NB4 (cell line): Measurements from ENCODE around the gene DAPK3.

Source experiments
- DNase-seq: peaks from one replicate; pipeline ENCODE4 v3.0.0; 2010; ENCODE audit warnings: low read depth
- H3K4me3 ChIP-seq: one replicate; pipeline ENCODE4 v1.5.1; 2011; ENCODE audit warnings: mild to moderate bottlenecking, low read depth, low read length, moderate library complexity
- MYC ChIP-seq: IDR thresholded peaks from 2 replicates; pipeline ENCODE4 v1.6.1; 2011; ENCODE audit warnings: low read depth, low read length
- POLR2A ChIP-seq: IDR thresholded peaks from 2 replicates; pipeline ENCODE4 v1.6.1; 2011; ENCODE audit warnings: mild to moderate bottlenecking; ENCODE audit not compliant: insufficient read length; ENCODE audit errors: extremely low read depth
- TF ChIP-seq, protein P1 (sequence below): IDR thresholded peaks from one replicate; pipeline ENCODE4 v1.5.1; 2012; ENCODE audit warnings: low read depth, low read length
- TF ChIP-seq, protein P2 (sequence below): IDR thresholded peaks from 2 replicates; pipeline ENCODE4 v1.6.1; 2011; ENCODE audit warnings: low read depth, low read length

Gene DAPK3

DNA sequence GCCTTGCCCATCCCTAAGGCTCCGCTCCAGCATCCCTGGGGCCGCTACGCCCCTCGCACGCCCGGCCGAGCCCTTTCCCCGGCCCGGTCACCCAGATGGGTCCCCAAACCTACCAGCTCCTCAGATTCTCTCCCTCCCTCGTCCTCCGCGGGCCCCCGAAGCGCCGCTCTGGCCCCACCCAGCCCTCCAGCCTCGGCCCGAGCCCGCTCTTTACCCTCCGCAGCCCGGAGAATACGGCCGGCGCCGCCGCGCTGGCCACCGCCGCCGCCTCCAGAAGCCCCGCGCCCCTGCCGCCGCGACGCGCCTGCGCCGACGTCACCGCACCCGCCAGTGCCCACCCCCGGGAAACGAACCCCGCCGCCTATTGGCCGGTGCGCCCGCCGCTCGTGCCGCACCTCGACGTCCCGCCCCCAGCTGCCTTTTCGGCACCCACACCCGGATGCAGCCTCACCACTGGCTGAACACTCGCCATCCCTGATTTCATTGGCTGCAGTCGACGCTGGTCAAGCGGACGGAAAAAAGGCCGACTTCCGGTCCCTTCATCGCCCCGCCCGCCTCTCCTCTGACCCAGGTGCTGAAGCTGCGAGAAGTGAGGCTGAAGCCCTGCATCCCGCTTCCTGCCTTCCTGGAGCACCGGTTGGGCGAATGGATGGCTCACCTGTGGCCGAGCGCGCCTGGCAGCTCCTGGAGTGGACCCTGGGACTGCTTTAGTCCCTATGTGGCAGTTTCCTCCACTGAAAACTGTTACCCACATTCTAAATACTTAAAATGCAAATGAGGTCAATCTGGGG is at the start of gene DAPK3:
Gene DAPK3 (minus strand): TSS at position 292 of the 791 bp plus-strand sequence. CDS start 1,364 bp downstream, outside the sequence.
- TF ChIP-seq MYC: no peak; the same call in 1 of the 2 replicates
- TF ChIP-seq, protein P1, sequence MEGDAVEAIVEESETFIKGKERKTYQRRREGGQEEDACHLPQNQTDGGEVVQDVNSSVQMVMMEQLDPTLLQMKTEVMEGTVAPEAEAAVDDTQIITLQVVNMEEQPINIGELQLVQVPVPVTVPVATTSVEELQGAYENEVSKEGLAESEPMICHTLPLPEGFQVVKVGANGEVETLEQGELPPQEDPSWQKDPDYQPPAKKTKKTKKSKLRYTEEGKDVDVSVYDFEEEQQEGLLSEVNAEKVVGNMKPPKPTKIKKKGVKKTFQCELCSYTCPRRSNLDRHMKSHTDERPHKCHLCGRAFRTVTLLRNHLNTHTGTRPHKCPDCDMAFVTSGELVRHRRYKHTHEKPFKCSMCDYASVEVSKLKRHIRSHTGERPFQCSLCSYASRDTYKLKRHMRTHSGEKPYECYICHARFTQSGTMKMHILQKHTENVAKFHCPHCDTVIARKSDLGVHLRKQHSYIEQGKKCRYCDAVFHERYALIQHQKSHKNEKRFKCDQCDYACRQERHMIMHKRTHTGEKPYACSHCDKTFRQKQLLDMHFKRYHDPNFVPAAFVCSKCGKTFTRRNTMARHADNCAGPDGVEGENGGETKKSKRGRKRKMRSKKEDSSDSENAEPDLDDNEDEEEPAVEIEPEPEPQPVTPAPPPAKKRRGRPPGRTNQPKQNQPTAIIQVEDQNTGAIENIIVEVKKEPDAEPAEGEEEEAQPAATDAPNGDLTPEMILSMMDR: no peak
- TF ChIP-seq POLR2A: peak; percentile 31
- peak within 1 kb of the TSS; percentile 58 for H3K4me3 ChIP-seq
- DNase-seq: peak; percentile 94

DNA sequence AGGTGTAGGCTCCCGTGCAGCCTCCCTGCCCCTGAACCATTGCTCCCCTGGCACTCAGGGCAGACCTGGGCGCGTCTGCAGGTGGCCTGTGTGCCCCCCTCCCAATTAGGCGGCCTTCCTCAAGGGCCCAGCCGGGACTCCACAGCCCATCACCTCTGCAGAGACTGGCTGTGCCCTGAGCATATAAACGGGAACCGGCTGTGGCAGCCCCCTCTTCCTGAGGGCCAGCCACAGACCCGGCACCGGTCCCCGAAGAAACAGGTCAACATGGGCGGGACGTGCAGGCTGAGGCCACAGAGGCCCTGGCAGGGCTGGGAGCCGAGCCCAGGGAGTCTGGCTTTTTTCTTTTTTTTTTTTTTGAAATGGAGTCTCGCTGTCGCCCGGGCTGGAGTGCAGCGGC is 48.7 kb upstream of the DAPK3 start:
- no peak for TF ChIP-seq MYC
- TF ChIP-seq, protein P1: no peak
- no peak for TF ChIP-seq POLR2A
- no peak overlapping the region for H3K4me3 ChIP-seq
- DNase-seq: no peak

DNA sequence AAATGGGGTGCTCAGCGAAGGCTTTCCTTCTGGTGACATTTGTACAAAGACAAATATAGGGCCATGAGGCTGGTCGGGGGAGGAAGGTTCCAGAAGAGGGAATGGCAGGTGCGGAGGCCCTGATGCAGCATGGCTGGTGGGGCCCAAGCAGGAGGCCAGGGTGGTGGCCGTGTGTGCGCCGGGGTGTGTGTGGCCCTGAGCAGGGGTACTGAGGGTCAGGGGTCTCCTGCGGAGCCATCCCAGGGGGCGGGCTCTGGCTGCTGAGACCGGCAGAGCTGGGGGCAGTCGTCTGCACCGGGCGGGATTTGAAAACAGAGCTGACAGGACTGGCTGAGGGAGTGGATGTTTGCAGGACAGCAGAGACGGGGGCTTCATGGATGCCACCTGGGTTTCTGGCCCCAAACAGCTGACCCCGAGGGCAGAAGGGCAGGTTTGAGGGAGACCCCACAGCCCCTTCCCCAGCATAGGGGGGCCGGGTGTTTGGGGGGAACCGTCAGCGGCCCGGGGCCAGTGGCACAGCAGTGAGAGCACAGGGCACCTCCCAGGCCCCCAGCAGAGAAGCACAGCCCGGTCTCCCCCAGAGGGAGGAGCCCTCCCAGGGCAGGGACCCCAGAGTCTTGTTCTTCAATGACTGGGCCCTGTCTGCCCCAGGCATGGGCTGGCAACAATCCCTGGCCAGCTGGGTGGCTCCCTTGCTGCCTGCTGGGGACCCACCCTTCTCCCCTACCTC is 48.0 kb upstream of the DAPK3 start:
- no peak for DNase-seq
- TF ChIP-seq, protein P2, sequence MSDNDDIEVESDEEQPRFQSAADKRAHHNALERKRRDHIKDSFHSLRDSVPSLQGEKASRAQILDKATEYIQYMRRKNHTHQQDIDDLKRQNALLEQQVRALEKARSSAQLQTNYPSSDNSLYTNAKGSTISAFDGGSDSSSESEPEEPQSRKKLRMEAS: no peak
- TF ChIP-seq, protein P1: no peak
- TF ChIP-seq POLR2A (no peak), MYC (no peak)
- no peak overlapping the region for H3K4me3 ChIP-seq

DNA sequence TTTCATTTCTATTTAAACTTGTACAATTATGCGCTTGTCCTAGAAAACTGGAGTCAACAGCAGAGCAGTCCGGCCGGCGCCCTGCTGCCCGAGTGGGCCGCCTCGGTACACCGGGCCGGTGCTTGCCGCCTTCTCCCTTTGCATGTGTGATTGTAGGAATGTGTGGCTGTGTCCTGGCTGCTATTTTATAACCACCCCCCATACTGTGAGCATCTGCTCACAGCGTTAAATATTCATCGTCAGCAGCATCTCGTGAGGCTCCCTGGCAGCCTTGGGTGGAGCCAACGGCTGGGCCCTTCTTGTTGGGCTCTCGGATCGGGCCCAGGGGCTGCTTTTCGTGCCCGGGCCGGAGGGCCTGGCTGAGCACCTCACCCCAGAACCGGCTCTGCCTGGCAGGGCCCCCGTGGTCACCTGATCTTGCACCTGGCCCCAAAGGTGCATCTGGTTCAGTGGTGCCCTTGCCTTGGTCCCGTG is 47.3 kb upstream of the DAPK3 start:
- no peak for DNase-seq
- TF ChIP-seq, protein P1: no peak
- TF ChIP-seq POLR2A: no peak
- TF ChIP-seq, protein P2: no peak
- no peak for TF ChIP-seq MYC
- no peak overlapping the region for H3K4me3 ChIP-seq

DNA sequence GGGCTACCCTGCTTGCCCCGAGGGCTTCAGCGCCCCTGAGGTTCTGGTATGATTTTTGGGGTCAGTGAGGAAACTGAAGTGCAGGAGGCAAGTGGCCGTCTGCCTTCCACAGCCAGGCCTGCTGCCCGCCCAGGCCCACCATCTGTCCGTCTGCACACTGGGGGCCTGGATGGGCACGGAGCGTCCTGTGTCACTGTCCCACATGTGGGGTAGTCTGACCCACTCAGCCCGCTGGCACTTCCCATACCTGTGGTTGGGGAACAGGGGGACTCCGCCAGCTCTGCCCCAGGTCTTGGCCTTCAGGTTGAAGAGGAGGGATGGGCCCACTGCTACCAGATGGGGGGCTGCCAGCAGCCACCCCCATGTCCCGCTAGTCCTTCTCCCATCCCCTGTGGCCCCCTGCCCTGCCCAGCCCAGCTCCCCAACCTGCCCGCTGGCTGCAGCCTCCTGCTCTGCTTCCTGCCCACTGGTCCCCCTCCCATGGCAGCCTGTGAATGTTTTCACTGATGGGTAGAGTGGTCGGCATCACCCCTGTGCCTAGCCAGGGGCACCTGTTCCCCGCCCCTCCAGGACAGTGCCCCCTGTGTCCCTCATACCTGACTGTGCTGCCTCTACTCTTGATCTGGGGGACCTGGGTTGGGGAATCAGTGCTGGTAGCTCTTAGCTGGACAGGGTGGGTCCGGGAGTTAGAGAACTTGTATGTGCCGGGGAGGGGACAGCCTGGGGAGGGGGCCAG is 46.2 kb upstream of the DAPK3 start:
- no peak overlapping the region for H3K4me3 ChIP-seq
- no peak for DNase-seq
- TF ChIP-seq, protein P1: no peak
- no peak for TF ChIP-seq POLR2A
- TF ChIP-seq, protein P2: no peak
- TF ChIP-seq MYC: no peak
